Measurements from ENCODE around the gene LRP6. TPM values are rescaled to one million over a fixed set of nuclear protein-coding genes. Genes with fewer than 3 reads are reported as not detected.
"Not testable (repeated sequence)": the region's sequence is repeated elsewhere in the genome, so short reads cannot be mapped to it uniquely, and the experiment has no call there.

LRP6 gene
- total RNA-seq, result 71.0 TPM

GRCh38 chr12:12266873-12267741, at the start of gene LRP6:
Gene LRP6 (minus strand): TSS chr12:12267044. CDS start chr12:12266735, 309 bp downstream.
- intact Hi-C loops (cut with DNase I), result no loop called here
- DNase-seq (ENCODE audit: extremely low spot score in 2 of 2), result peak in 1 of 2 donors; percentile 90
- Histone ChIP-seq H3K27ac (peak within 1 kb of the TSS; percentile 95), H3K4me1 (peaks cover 33% of the 10 kb centered on the region), H3K27me3 (no peaks in the 10 kb centered on the region), H3K4me3 (peak within 1 kb of the TSS; percentile 68 to 96), H3K36me3 (no peaks in the 10 kb centered on the region), H3K9me3 (no peaks in the 10 kb centered on the region)
- TF ChIP-seq POLR2AphosphoS5 (IDR thresholded peaks at IDR 0.05; ENCODE audit: insufficient read depth in 1 of 2, low read depth in 1 of 2), result peak; percentile 65 to 97
- peak in 1 of 2 donors; percentile 65 for TF ChIP-seq POLR2A (IDR thresholded peaks at IDR 0.05)
- TF ChIP-seq CTCF (IDR thresholded peaks at IDR 0.05), result no peak

GRCh38 chr12:12315838-12316237, 49.0 kb upstream of the LRP6 start:
- Histone ChIP-seq H3K27me3 (no peaks in the 10 kb centered on the region), H3K4me3 (no peak overlapping the region), H3K27ac (no peak overlapping the region), H3K36me3 (no peaks in the 10 kb centered on the region), H3K4me1 (peaks cover 3% of the 10 kb centered on the region), H3K9me3 (no peaks in the 10 kb centered on the region)
- TF ChIP-seq POLR2A (IDR thresholded peaks at IDR 0.05) (no peak), POLR2AphosphoS5 (IDR thresholded peaks at IDR 0.05; ENCODE audit: insufficient read depth in 1 of 2, low read depth in 1 of 2) (no peak), CTCF (IDR thresholded peaks at IDR 0.05) (no peak)
- no peak for DNase-seq (ENCODE audit: extremely low spot score in 2 of 2)
- intact Hi-C loops (cut with DNase I), result no loop called here

DNA sequence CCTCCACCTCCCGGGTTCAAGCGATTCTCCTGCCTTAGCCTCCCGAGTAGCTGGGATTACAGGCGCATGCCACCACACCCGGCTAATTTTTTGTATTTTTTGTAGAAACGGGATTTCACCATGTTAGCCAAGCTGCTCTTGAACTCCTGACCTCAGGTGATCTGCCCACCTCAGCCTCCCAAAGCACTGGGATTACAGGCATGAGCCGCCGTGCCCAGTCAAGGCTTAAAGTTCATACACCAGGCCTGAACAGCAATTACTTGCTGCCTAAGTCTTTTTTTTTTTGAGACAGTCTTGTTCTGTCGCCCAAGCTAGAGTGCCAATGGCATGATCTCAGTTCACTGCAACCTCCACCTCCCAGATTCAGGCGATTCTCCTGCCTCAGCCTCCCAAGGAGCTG, 43.9 kb upstream of the LRP6 start:
- H3K27me3 ChIP-seq; intact Hi-C loops (cut with DNase I); H3K4me3 ChIP-seq; H3K36me3 ChIP-seq; H3K27ac ChIP-seq; DNase-seq (ENCODE audit: extremely low spot score in 2 of 2); H3K9me3 ChIP-seq; H3K4me1 ChIP-seq: not testable (repeated sequence)

GRCh38 chr12:12305568-12306300, 38.9 kb upstream of the LRP6 start:
- no peak for DNase-seq (ENCODE audit: extremely low spot score in 2 of 2)
- Histone ChIP-seq H3K36me3 (no peaks in the 10 kb centered on the region), H3K27me3 (no peaks in the 10 kb centered on the region), H3K4me3 (no peak overlapping the region), H3K27ac (no peak overlapping the region), H3K4me1 (no peaks in the 10 kb centered on the region), H3K9me3 (no peaks in the 10 kb centered on the region)
- intact Hi-C loops (cut with DNase I), result no loop called here
- no peak for TF ChIP-seq POLR2A (IDR thresholded peaks at IDR 0.05)
- no peak for TF ChIP-seq POLR2AphosphoS5 (IDR thresholded peaks at IDR 0.05; ENCODE audit: insufficient read depth in 1 of 2, low read depth in 1 of 2)
- TF ChIP-seq CTCF (IDR thresholded peaks at IDR 0.05), result no peak

- intact Hi-C loops (cut with DNase I), result no loop called here
- Histone ChIP-seq H3K36me3 (no peaks in the 10 kb centered on the region), H3K9me3 (no peaks in the 10 kb centered on the region), H3K27me3 (no peaks in the 10 kb centered on the region), H3K4me1 (no peaks in the 10 kb centered on the region), H3K4me3 (no peak overlapping the region), H3K27ac (no peak overlapping the region)
- no peak for DNase-seq (ENCODE audit: extremely low spot score in 2 of 2)
- TF ChIP-seq POLR2A (IDR thresholded peaks at IDR 0.05) (no peak), CTCF (IDR thresholded peaks at IDR 0.05) (no peak), POLR2AphosphoS5 (IDR thresholded peaks at IDR 0.05; ENCODE audit: insufficient read depth in 1 of 2, low read depth in 1 of 2) (no peak)
These were observed 36.1 kb upstream of the LRP6 start for GRCh38 chr12:12302976-12303375.
